MCF 10A (cell line): ENCODE results near the gene SPINK6. TPM values are rescaled to one million over a fixed set of nuclear protein-coding genes. Genes with fewer than 3 reads are reported as not detected.

Experiments
- BruUV-seq: library from RNA; stranded (reverse); fragments of 400-500 nt; replicated peaks from 2 replicates; lab custom pipeline; 2021; lab: Mats Ljungman, UMichigan
- CTCF ChIA-PET: fragments of 300-600 bp; sonication (Branson Sonifier 250); formaldehyde crosslinking; extraction: SDS; loops from one replicate; lab custom pipeline; 2021; ENCODE audit warnings: antibody characterized with exemption, inconsistent platforms; lab: Yijun Ruan, JAX
- POLR2A ChIA-PET: fragments of 300-600, 350-650 bp; sonication (Branson Sonifier 250); formaldehyde crosslinking; extraction: SDS; loops from one replicate; lab custom pipeline; 2020; ENCODE audit warnings: antibody characterized with exemption, inconsistent platforms; lab: Yijun Ruan, JAX
- DNase-seq: peaks from one replicate; pipeline ENCODE4 v3.0.0-alpha.2; 2018; ENCODE audit not compliant: unreplicated experiment
- H3K27ac Mint-ChIP-seq: one replicate; pipeline ENCODE4 v1.8.0; 2022; ENCODE audit warnings: mild to moderate bottlenecking, low read depth, mixed read lengths; ENCODE audit not compliant: unreplicated experiment
- H3K27me3 Mint-ChIP-seq: one replicate; pipeline ENCODE4 v1.8.0; 2022; ENCODE audit warnings: mixed read lengths; ENCODE audit not compliant: insufficient read depth, unreplicated experiment
- H3K36me3 Mint-ChIP-seq: one replicate; pipeline ENCODE4 v1.8.0; 2022; ENCODE audit warnings: mild to moderate bottlenecking, moderate library complexity, mixed read lengths; ENCODE audit not compliant: insufficient read depth, unreplicated experiment
- H3K4me1 Mint-ChIP-seq: one replicate; pipeline ENCODE4 v1.8.0; 2022; ENCODE audit warnings: mixed read lengths; ENCODE audit not compliant: insufficient read depth, unreplicated experiment
- H3K4me3 Mint-ChIP-seq: one replicate; pipeline ENCODE4 v1.8.0; 2022; ENCODE audit warnings: mild to moderate bottlenecking, moderate library complexity, mixed read lengths; ENCODE audit not compliant: unreplicated experiment
- H3K9me3 Mint-ChIP-seq: one replicate; pipeline ENCODE4 v1.8.0; 2022; ENCODE audit warnings: mixed read lengths; ENCODE audit not compliant: unreplicated experiment
- CTCF ChIP-seq: fragments of 200-600 bp; IDR thresholded peaks from one replicate; pipeline ENCODE4 v1.8.0; 2022; ENCODE audit warnings: antibody characterized with exemption, mild to moderate bottlenecking; ENCODE audit not compliant: unreplicated experiment
- intact Hi-C: fragments of 100-400 bp; cut with micrococcal nuclease; formaldehyde crosslinking; loops from 2 replicates; pipeline ENCODE4 v1.14.1; 2022
- total RNA-seq: library from RNA; stranded (reverse); gene quantifications from 2 replicates; pipeline ENCODE4 v1.2.3, GENCODE V29; 2022

SPINK6 gene
- total RNA-seq, 1 experiment from 2014 or later = 1.9 TPM

GRCh38 chr5:148229840-148230239 lies 27.0 kb downstream of the SPINK6 start:
- peaks cover 1% of the 10 kb centered on the region for H3K4me1 Mint-ChIP-seq
- no peak for DNase-seq
- no peaks in the 10 kb centered on the region for H3K27me3 Mint-ChIP-seq
- ChIA-PET POLR2A (no interaction called here), CTCF (interaction anchor here (0.6 to 0.9 kb wide), 2 partner anchors 50 to 241 kb away, joined by 3 read pairs; no protein-coding TSS in a partner anchor)
- no peak for TF ChIP-seq CTCF
- H3K4me3 Mint-ChIP-seq = no peak overlapping the region
- no peak overlapping the region for H3K27ac Mint-ChIP-seq
- no TSS peak for BruUV-seq
- H3K36me3 Mint-ChIP-seq = no peaks in the 10 kb centered on the region
- no peaks in the 10 kb centered on the region for H3K9me3 Mint-ChIP-seq
- intact Hi-C loops = no loop called here

- no peak for TF ChIP-seq CTCF
- Mint-ChIP-seq H3K36me3 (no peaks in the 10 kb centered on the region), H3K27ac (no peak overlapping the region), H3K4me1 (no peaks in the 10 kb centered on the region), H3K4me3 (no peak overlapping the region), H3K27me3 (no peaks in the 10 kb centered on the region), H3K9me3 (no peaks in the 10 kb centered on the region)
- no TSS peak for BruUV-seq
- intact Hi-C loops = no loop called here
- CTCF ChIA-PET = interaction anchor here (0.6 kb wide), 1 partner anchor 241 kb away, joined by 3 read pairs; no protein-coding TSS in a partner anchor
- DNase-seq = no peak
- POLR2A ChIA-PET = no interaction called here
Measured at GRCh38 chr5:148230240-148230639, 27.4 kb downstream of the SPINK6 start.

- Mint-ChIP-seq H3K27ac (no peak overlapping the region), H3K27me3 (no peaks in the 10 kb centered on the region), H3K9me3 (no peaks in the 10 kb centered on the region), H3K4me1 (no peaks in the 10 kb centered on the region), H3K36me3 (no peaks in the 10 kb centered on the region), H3K4me3 (no peak overlapping the region)
- no peak for DNase-seq
- TF ChIP-seq CTCF = no peak
- BruUV-seq = no TSS peak
- ChIA-PET POLR2A (interaction anchor here (0.9 kb wide), 1 partner anchor 51 kb away, joined by 3 read pairs; no protein-coding TSS in a partner anchor), CTCF (interaction anchor here (0.6 to 2.5 kb wide), 4 partner anchors 10 to 137 kb away, joined by 3 to 12 read pairs (median 4); no protein-coding TSS in a partner anchor)
- intact Hi-C loops = no loop called here
Measured at GRCh38 chr5:148237785-148238417, 35.1 kb downstream of the SPINK6 start.

GRCh38 chr5:148238418-148238794 lies 35.6 kb downstream of the SPINK6 start, which contains the start of gene MARCOL:
TSS of gene MARCOL (plus strand) at chr5:148238525. CDS start at chr5:148238598, 73 bp downstream.
- H3K4me3 Mint-ChIP-seq = no peak within 1 kb of the TSS
- intact Hi-C loops = no loop called here
- no peaks in the 10 kb centered on the region for H3K36me3 Mint-ChIP-seq
- H3K27ac Mint-ChIP-seq = no peak within 1 kb of the TSS
- TF ChIP-seq CTCF = no peak
- no peak for DNase-seq
- BruUV-seq = no TSS peak
- ChIA-PET CTCF (interaction anchor here (0.7 to 2.5 kb wide), 3 partner anchors 11 to 137 kb away, joined by 3 to 12 read pairs (median 4); no protein-coding TSS in a partner anchor), POLR2A (no interaction called here)
- no peaks in the 10 kb centered on the region for H3K27me3 Mint-ChIP-seq
- H3K4me1 Mint-ChIP-seq = no peaks in the 10 kb centered on the region
- H3K9me3 Mint-ChIP-seq = no peaks in the 10 kb centered on the region
